ACHN (cell line): ENCODE measurements around the gene TMPRSS9.
"Not testable (repeated sequence)": the region's sequence is repeated elsewhere in the genome, so short reads cannot be mapped to it uniquely, and the experiment has no call there.

Source experiments
- DNase-seq: peaks from one replicate; pipeline ENCODE4 v3.0.0-alpha.2; 2015
- in situ Hi-C: cut with HindIII; loops from 2 replicates; pipeline ENCODE4 v1.10.0; 2017; ENCODE audit warnings: low sequenced_read_pairs, low pct_ligation_motif_present, low pct_unique_long_range_greater_than_20kb

Gene TMPRSS9

DNA sequence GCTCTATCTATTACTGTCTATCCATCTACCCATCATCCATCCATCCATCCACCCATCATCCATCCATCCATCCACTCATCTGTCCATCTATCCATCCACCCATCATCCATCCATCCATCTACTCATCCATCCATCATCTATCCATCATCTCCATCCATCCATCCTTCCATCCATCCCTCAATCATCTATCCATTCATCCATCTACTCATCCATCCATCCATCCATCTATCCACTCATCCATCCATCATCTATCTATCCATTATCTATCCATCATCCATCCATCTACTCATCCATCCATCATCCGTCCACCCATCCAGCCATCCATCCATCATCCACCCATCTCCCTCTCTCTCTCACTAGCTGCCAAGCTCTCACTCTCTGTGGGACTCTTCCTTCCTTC is 80.5 kb downstream of the TMPRSS9 start:
- in situ Hi-C loops = no loop called here
- no peak for DNase-seq

- DNase-seq = no peak
- in situ Hi-C loops = no loop called here
These were observed 81.2 kb downstream of the TMPRSS9 start for GRCh38 chr19:2441096-2441752.

GRCh38 chr19:2443116-2443784 is 83.2 kb downstream of the TMPRSS9 start:
- in situ Hi-C loops = no loop called here
- no peak for DNase-seq

DNA sequence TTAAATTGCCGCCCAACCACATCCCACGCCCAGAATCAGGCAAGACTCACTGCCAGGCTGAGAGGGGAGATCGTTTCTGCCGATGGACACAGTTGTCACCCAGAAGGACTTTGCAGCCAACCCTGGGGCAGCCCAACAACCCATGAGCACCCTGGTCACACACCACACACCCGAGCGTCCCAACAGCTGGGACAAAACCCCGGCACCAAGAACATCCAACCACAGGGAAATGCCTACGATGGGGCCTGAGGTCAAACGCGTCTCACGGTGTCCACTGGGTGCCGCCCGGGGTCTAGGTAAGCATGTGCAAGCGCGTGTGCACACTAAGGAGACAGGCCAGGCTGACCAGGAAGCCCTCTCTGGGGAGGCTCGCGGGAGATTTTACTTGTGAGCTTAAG is 83.7 kb downstream of the TMPRSS9 start:
- in situ Hi-C loops = no loop called here
- no peak for DNase-seq

- DNase-seq = no peak
- in situ Hi-C loops = no loop called here
These were observed 84.4 kb downstream of the TMPRSS9 start for GRCh38 chr19:2444251-2445002.

- no peak for DNase-seq
- in situ Hi-C loops = no loop called here
These were observed 86.3 kb downstream of the TMPRSS9 start for GRCh38 chr19:2446381-2446780.

DNA sequence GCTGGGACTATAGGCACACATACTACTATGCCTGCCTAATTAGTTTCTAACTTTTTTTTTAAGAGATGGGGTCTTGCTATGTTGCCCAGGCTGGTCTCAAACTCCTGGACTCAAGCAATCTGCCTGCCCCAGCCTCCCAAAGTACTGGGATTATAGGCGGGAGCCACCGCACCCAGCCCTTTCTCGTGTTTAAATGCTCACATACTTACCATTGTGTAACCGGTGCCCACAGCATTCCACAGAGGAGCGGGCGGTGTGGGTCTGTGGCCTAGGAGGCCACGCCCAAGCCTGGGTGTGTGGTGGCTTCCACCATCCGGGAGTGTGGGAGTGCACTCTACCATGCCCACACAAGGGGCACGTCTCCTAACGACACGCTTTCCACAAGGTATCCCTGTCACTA is 89.0 kb downstream of the TMPRSS9 start:
- in situ Hi-C loops = no loop called here
- DNase-seq = no peak

DNA sequence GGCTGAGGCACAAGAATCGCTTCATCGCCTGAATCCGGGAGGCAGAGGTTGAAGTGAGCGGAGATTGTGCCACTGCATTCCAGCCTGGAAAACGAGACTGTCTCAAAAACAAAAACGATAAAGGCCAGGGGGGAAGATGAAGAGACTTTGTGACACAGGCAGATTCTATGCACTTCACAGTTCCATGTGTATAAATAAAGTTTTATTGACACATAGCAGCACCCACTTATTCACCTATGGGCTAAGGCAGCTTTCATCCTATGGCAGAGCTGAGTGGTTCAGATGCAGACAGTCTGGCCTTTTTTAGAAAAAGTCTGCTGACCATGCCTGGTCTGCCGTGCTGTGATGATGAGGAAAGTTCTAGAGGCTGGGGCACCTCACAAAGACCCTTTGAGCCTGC is 91.1 kb downstream of the TMPRSS9 start:
- DNase-seq = no peak
- in situ Hi-C loops = no loop called here

- DNase-seq = no peak
- in situ Hi-C loops = no loop called here
These were observed 91.7 kb downstream of the TMPRSS9 start for GRCh38 chr19:2451741-2452140.

DNA sequence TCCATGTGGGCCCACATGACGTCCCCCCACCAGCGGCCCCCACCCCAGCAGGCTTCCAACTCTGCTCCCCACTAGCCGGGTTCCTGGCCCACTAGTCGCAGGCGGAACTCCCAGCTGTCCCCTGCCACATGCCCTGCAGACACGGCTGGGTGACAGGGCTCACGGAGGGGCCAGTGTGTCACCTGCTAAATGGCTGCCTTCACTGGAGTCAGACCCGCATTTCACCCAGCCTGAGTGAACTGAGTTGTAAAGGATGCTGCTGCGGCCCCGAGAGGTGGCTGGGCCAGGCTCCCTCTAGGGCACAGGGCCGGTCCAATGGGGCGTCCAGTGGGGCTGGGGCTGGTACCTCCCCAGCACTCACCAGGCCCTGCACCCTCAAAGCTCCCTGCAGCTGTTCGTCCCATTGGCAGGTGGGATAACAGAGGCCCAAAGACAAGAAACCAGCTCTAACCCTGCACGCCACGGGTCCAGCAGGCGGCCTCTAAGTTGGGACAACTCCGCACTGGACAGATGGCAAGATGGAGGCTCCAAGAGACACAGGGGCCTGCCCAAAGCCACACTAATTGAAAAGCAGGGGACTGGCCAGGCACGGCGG is 93.5 kb downstream of the TMPRSS9 start:
- in situ Hi-C loops = no loop called here
- DNase-seq = no peak

DNA sequence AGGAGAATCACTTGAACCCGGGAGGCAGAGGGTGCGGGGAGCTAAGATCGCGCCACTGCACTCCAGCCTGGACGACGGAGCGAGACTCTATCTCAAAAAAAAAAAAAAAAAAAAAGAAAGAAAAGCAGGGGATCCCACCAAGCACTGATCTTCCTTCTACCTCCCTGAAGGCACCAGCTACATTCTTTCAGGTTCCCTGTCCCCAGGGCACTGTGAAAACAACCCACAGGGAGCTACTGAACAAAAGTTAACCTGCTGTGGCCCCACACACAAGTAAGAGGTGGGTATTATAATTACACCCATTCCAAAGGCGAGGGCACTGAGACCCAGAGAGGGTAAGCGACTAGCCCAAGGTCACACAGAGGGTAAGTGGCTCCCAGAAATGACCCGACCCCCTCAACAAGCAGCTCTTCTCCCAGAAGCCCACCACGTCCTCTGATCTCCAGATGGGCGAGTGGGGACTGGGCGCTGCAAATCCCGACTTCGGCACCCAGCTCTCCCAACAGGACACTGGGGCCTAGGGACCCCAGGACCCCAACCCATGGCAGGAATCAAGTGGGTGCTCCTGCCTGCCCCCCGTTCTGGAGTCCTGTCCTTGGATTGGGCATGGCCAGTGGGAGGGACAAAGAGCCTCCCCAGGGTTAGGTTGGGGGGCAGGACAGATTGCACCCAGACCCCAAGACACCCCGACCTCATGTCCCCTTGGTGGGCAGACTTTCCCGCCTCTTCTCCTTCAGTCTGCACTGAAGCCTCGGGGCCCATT is 94.3 kb downstream of the TMPRSS9 start:
- no peak for DNase-seq
- in situ Hi-C loops = no loop called here

- in situ Hi-C loops = no loop called here
- DNase-seq = no peak
These were observed 95.1 kb downstream of the TMPRSS9 start for GRCh38 chr19:2454962-2455850.

GRCh38 chr19:2455851-2456570 is 95.9 kb downstream of the TMPRSS9 start:
- in situ Hi-C loops = no loop called here
- DNase-seq = peak; percentile 17

DNA sequence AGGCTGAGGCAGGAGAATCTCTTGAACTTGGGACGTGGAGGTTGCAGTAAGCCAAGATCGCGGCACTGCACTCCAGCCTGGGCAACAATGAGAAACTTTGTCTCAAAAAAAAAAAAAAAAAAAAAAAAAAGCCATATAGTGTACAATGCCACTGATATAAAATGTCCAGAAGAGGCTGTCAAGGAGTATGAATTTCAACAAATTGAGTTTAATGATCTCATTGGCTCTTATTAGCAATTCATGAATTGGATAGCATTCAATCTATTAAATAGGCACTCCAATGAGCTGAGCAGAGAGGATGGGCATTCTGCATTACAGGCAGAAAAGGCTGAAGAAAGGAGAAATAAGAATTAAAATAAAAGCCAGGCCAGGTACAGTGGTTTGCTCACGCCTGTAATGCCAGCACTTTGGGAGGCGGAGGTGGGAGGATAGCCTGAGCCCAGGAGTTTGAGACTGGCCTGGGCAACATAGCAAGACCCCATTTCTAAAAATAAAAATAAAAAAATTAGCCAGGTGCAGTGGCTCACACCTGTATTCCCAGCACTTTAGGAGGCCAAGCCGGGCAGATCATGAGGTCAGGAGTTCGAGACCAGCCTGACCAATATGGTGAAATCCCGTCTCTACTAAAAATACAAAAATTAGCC is 97.5 kb downstream of the TMPRSS9 start:
- in situ Hi-C loops = no loop called here
- no peak for DNase-seq

GRCh38 chr19:2458054-2458453 is 98.0 kb downstream of the TMPRSS9 start:
- in situ Hi-C loops = no loop called here
- no peak for DNase-seq

GRCh38 chr19:2458776-2459175 is 98.7 kb downstream of the TMPRSS9 start:
- DNase-seq, in situ Hi-C loops: not testable (repeated sequence)

DNA sequence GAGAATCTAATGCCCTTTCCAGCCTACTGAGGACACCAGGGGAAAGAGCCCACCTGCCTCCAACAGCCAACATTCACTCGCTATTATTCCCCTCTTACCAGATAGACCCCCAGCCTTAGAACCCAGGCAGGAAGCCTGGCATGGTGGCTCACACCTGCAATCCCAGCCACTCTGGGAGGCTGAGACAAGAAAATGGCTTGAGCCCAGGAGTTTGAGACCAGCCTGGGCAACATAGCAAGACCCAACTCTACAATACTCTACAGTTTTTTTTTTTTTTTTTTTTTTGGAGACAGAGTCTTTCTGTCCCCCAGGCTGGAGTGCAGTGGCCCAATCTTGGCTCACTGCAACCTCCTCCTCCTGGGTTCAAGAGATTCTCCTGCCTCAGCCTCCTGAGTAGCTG is 100.2 kb downstream of the TMPRSS9 start:
- DNase-seq = no peak
- in situ Hi-C loops = no loop called here
